Activated T-helper 9 cell treated with anti-CD3 and anti-CD28 coated beads, Interleukin-2, amount 50 U/mL, for 16 hours (primary cell): ENCODE results near the gene CCDC86.

ENCODE experiments used
- DNase-seq: peaks from one replicate; pipeline ENCODE4 v3.0.0-alpha.2; 2020; ENCODE audit warnings: low read depth

CCDC86 gene

GRCh38 chr11:60891103-60891741, 49.3 kb downstream of the CCDC86 start:
- DNase-seq, result no peak

DNA sequence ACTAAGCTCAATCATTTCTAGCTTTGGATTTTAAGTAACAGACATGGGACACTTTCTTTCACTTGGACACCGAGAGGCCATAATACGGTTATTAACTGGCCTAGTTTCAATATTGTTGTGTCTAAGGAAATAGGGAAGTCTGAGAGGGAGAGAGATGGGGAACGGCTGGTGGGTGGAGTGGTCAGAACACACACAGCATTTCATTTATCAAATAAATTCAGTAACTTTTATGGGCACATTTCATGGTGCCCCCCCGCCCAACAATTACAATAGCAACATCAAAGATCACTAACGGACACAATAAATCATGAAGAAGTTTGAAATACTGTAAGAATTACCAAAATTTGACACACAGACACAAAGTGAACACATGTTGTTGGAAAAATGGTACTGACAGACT, 53.8 kb downstream of the CCDC86 start:
- DNase-seq, result no peak

- no peak for DNase-seq
These were observed 55.6 kb downstream of the CCDC86 start for GRCh38 chr11:60897496-60897895.

DNA sequence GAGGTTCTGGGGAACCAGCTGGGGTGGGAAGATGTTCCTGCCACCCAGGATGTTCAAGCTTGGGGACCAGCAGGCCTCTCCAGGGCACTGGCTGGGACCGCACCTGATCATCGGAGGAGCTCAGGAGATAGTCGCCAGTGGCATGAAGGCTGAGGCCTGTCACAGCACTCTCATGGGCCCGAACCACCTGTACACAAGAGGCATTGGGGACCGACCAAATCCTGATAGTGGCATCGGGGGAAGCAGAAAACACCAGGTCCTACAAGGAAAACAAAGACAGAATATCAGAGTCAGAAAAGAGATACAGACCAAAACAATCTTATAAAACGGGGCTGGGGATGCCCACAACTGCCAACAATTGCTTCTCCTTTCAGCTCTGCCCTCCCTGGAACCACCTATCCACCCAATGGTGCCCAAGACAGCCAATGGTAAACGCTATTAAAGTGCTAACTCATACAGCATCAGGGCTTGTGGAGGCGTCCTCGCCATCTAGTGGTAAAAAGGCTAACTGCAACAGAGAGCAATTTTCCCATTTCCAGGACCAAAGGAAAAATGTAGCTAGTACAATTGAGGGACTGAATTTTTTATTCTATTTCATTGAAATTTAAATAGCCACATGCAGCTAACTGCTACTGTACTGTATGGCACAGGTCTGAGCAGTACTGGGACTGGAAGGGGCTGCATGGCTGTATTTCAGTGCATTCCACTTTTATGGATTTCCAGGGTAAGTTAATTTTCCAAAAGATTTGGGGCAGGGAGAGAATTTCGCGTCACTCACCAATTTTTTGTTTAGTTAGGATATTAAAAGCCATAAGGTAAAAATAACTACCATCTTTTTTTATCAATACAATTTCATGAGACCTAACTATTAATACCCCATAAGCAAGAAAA, 57.4 kb downstream of the CCDC86 start:
- DNase-seq, result no peak

DNA sequence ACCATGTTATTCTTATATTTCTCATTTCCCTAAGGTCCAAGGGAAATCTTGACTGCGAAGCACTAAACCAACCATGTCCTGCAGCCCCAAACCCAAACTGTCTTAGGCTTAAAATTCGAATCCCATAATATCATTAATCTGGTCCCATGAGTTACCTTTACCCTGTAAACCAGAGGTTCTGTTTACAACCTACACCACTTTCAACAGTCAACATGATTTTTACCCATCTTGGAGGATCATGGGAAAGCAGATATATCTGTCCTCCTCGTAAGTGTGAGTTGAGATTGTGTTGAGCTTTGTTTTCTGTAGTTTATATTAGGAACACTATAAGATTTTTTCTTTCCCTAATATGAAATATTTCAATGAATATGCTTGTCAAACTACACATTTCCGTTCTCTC, 58.1 kb downstream of the CCDC86 start:
- DNase-seq, result no peak
